Loucy (cell line): Measurements from ENCODE around the gene PPP1R12A.

Experiments
- EZH2phosphoT487 ChIP-seq: fragments of 200-600 bp; IDR thresholded peaks from 2 replicates; pipeline ENCODE4 v1.6.1; 2018; ENCODE audit warnings: antibody characterized with exemption, mild to moderate bottlenecking, moderate library complexity, borderline replicate concordance
- TF ChIP-seq, protein P1 (sequence below): fragments of 200-600 bp; sonication (generic); conservative IDR thresholded peaks from 2 replicates; pipeline ENCODE4 v1.5.1; 2014; ENCODE audit warnings: mild to moderate bottlenecking, antibody characterized with exemption, low read length

DNA sequence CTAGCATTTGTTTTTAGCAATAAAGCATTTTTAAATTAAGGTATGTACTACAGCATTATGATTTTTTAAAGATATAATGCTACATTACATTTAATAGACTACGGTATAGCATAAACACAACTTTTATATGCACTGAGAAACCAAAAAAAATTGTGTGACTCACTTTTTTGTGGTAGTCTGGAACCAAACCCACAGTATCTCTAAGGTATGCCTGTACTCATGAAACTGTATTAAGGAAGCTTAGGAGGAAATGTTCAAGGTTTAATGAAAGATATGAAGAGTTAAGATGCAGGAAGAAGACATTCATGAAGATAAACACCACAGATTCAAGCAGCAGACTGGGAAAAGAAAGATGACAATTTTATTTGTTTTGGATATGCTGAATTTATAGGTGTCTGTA lies 51.7 kb downstream of the PPP1R12A start:
- TF ChIP-seq, protein P1, sequence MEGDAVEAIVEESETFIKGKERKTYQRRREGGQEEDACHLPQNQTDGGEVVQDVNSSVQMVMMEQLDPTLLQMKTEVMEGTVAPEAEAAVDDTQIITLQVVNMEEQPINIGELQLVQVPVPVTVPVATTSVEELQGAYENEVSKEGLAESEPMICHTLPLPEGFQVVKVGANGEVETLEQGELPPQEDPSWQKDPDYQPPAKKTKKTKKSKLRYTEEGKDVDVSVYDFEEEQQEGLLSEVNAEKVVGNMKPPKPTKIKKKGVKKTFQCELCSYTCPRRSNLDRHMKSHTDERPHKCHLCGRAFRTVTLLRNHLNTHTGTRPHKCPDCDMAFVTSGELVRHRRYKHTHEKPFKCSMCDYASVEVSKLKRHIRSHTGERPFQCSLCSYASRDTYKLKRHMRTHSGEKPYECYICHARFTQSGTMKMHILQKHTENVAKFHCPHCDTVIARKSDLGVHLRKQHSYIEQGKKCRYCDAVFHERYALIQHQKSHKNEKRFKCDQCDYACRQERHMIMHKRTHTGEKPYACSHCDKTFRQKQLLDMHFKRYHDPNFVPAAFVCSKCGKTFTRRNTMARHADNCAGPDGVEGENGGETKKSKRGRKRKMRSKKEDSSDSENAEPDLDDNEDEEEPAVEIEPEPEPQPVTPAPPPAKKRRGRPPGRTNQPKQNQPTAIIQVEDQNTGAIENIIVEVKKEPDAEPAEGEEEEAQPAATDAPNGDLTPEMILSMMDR: no peak
- no peak for TF ChIP-seq EZH2phosphoT487
